HepG2 (cell line): ENCODE results near the gene ATG13. TPM values are rescaled to one million over a fixed set of nuclear protein-coding genes. Genes with fewer than 3 reads are reported as not detected.

Experiments
- ATAC-seq: fragments of 200-7000 bp; cut with Tn5 transposase; 3 replicates; pipeline ENCODE4 v1.9.1; 2020; ENCODE audit warnings: mild to moderate bottlenecking, moderate library complexity
- BruUV-seq: library from RNA; stranded (reverse); fragments of 400-500 nt; replicated peaks from 2 replicates; lab custom pipeline; 2021; lab: Mats Ljungman, UMichigan
- CTCF ChIA-PET: fragments of 300-600 bp; formaldehyde crosslinking; extraction: SDS; loops from one replicate; lab custom pipeline; 2021; ENCODE audit warnings: low total read pairs, inconsistent platforms, low intra/inter-chr PET ratio; lab: Yijun Ruan, JAX
- POLR2A ChIA-PET: fragments of 350-600 bp; sonication (Branson Sonifier 250); formaldehyde crosslinking; loops from one replicate; lab custom pipeline; 2020; ENCODE audit warnings: antibody characterized with exemption, inconsistent platforms; lab: Yijun Ruan, JAX
- DNase-seq: peaks from one replicate; pipeline ENCODE4 v3.0.0-alpha.2; 2015; ENCODE audit warnings: low spot score
- FAIRE-seq: peaks from 3 replicates; lab custom pipeline; 2011; peaks lifted over from hg19 to GRCh38; lab: Jason Lieb, UNC
- H2AFZ ChIP-seq: one replicate; pipeline ENCODE4 v1.6.1; 2011; ENCODE audit warnings: low read length, inconsistent platforms
- H3K27ac ChIP-seq: fragments of 300-600 bp; 3 replicates; pipeline ENCODE4 v1.8.0; 2011; ENCODE audit warnings: mixed run types, mild to moderate bottlenecking, mixed read lengths, low read length, inconsistent platforms; ENCODE audit not compliant: insufficient read depth; ENCODE audit errors: extremely low read length
- H3K27me3 ChIP-seq, 2 experiments: fragments of 200-600 bp in 1 of 2; 2 replicates in 1 of 2; 3 replicates in 1 of 2; pipeline versions ENCODE4 v1.6.0 to v1.8.0; 2011; ENCODE audit warnings: low read length in 2 of 2, mild to moderate bottlenecking in 2 of 2, moderate library complexity in 2 of 2, inconsistent platforms in 1 of 2; ENCODE audit not compliant: insufficient read depth in 2 of 2, control insufficient read depth in 1 of 2
- H3K36me3 ChIP-seq, 2 experiments: fragments of 200-600 bp in 1 of 2; replicated peaks in 1 of 2; 2 replicates in 1 of 2; 3 replicates in 1 of 2; pipeline versions ENCODE4 v1.5.1 to v1.8.0; 2011; ENCODE audit warnings: low read length in 2 of 2, inconsistent platforms in 1 of 2; ENCODE audit not compliant: insufficient read depth in 2 of 2, control insufficient read depth in 1 of 2
- H3K4me1 ChIP-seq: 2 replicates; pipeline ENCODE4 v1.5.1; 2012; ENCODE audit warnings: low read length, inconsistent platforms; ENCODE audit not compliant: insufficient read depth
- H3K4me2 ChIP-seq: 2 replicates; pipeline ENCODE4 v1.6.0; 2011; ENCODE audit warnings: low read depth, low read length, inconsistent platforms
- H3K4me3 ChIP-seq, 3 experiments: fragments of 200-600 bp in 1 of 3; sonication (generic), shearing (Covaris generic) in 1 of 3; replicated peaks in 1 of 3; 2 replicates each; pipeline ENCODE4 v1.5.1; 2011 to 2016; ENCODE audit warnings: low read length in 3 of 3, inconsistent platforms in 2 of 3, low read depth in 2 of 3, mild to moderate bottlenecking in 2 of 3, control low read depth in 1 of 3, mixed read lengths in 1 of 3; ENCODE audit not compliant: insufficient read depth in 1 of 3
- H3K79me2 ChIP-seq: one replicate; pipeline ENCODE4 v1.6.1; 2011; ENCODE audit warnings: low read length, inconsistent platforms; ENCODE audit not compliant: insufficient read depth
- H3K9ac ChIP-seq: 2 replicates; pipeline ENCODE4 v1.6.0; 2011; ENCODE audit warnings: mild to moderate bottlenecking, low read depth, low read length, inconsistent platforms; ENCODE audit not compliant: insufficient read depth
- H3K9me3 ChIP-seq: 2 replicates; pipeline ENCODE4 v1.5.1; 2012; ENCODE audit warnings: mild to moderate bottlenecking, low read length
- H4K20me1 ChIP-seq: 2 replicates; pipeline ENCODE4 v1.6.0; 2011; ENCODE audit warnings: inconsistent platforms, mild to moderate bottlenecking, low read length, moderate library complexity; ENCODE audit not compliant: insufficient read depth
- CSRNP2 ChIP-seq: sonication (generic); formaldehyde crosslinking; conservative IDR thresholded peaks from 2 replicates; pipeline ENCODE4 v1.8.0; 2022; ENCODE audit warnings: low read depth, missing genetic modification reagents
- NRL ChIP-seq: sonication (generic); formaldehyde crosslinking; IDR thresholded peaks from 2 replicates; pipeline ENCODE4 v1.5.0; 2020; ENCODE audit warnings: missing genetic modification reagents, mild to moderate bottlenecking, moderate library complexity, borderline replicate concordance
- PATZ1 ChIP-seq: sonication (generic); formaldehyde crosslinking; IDR thresholded peaks from 2 replicates; pipeline ENCODE4 v1.4.0; 2020; ENCODE audit warnings: missing genetic modification reagents
- PAWR ChIP-seq: sonication (generic); formaldehyde crosslinking; IDR thresholded peaks from 2 replicates; pipeline ENCODE4 v1.4.0; 2020; ENCODE audit warnings: missing genetic modification reagents, mild to moderate bottlenecking, borderline replicate concordance
- RBM39 ChIP-seq: fragments of 200-400 bp; formaldehyde crosslinking; IDR thresholded peaks from one replicate; pipeline ENCODE4 v1.6.1; 2018; ENCODE audit warnings: antibody characterized with exemption, mild to moderate bottlenecking, low read depth, low read length; ENCODE audit not compliant: poor library complexity, severe bottlenecking
- TEAD2 ChIP-seq: sonication (generic); formaldehyde crosslinking; IDR thresholded peaks from 2 replicates; pipeline ENCODE4 v1.9.0; 2021; ENCODE audit warnings: missing genetic modification reagents
- THAP9 ChIP-seq: sonication (generic); formaldehyde crosslinking; IDR thresholded peaks from 2 replicates; pipeline ENCODE4; 2020; ENCODE audit warnings: missing genetic modification reagents, mild to moderate bottlenecking, borderline replicate concordance
- ZBTB1 ChIP-seq: sonication (generic); formaldehyde crosslinking; IDR thresholded peaks from 2 replicates; pipeline ENCODE4 v1.4.0; 2020; ENCODE audit warnings: missing genetic modification reagents, borderline replicate concordance
- ZNF710 ChIP-seq: sonication (generic); formaldehyde crosslinking; IDR thresholded peaks from 2 replicates; pipeline ENCODE4 v1.5.0; 2020; ENCODE audit warnings: mild to moderate bottlenecking, missing genetic modification reagents, borderline replicate concordance
- WGBS: methylation state at CpG from one replicate; pipeline ENCODE4 v1.1.6; 2017; ENCODE audit warnings: low lambda C conversion rate; 5-methylcytosine and 5-hydroxymethylcytosine counted together
- in situ Hi-C: cut with HindIII; loops from 2 replicates; pipeline ENCODE4 v1.10.0; 2017; ENCODE audit warnings: low pct_unique_long_range_greater_than_20kb; ENCODE audit not compliant: extremely low pct_ligation_motif_present
- intact Hi-C: fragments of 100-400 bp; cut with micrococcal nuclease; formaldehyde crosslinking; loops from one replicate; pipeline ENCODE4 v1.10.0; 2022; ENCODE audit not compliant: unreplicated experiment
- polyA plus RNA-seq, 8 experiments: library from polyadenylated mRNA; depleted of rRNA in 3 of 8; stranded (reverse) in 7 of 8; unstranded in 1 of 8; fragments of >200 nt; fragmentation: Illumina TruSeq in 4 of 8; extraction: Trizol in 4 of 8; gene quantifications; 2 replicates each; pipeline versions ENCODE4 v1.2.1 to v1.2.3, GENCODE V29; 2011 to 2016; ENCODE audit warnings: low read depth in 4 of 8, missing spikeins in 1 of 8, mixed read lengths in 1 of 8; ENCODE audit not compliant: insufficient read depth in 1 of 8
- total RNA-seq, 5 experiments: library from RNA; depleted of rRNA; stranded (reverse); fragments of >200 nt; fragmentation: Illumina TruSeq; extraction: Trizol; gene quantifications; 2 replicates each; pipeline ENCODE4 v1.2.3, GENCODE V29; 2016; ENCODE audit warnings: low read depth in 1 of 5

ATG13 gene
- total and polyA plus RNA-seq, 2 of the 13 experiments (the other 11 are each of a cell fraction or from before 2014, with no cell fraction given) = 55.0 to 77.3 TPM

GRCh38 chr11:46666516-46666915 lies 49.2 kb downstream of the ATG13 start:
- WGBS = 92% methylated on average over 5 of the region's 5 CpGs
- H3K27ac ChIP-seq = no peak overlapping the region
- no peak overlapping the region for H3K4me2 ChIP-seq
- no peaks in the 10 kb centered on the region for H3K4me1 ChIP-seq
- H3K4me3 ChIP-seq = no peak overlapping the region
- no peak overlapping the region for H3K9ac ChIP-seq
- in situ Hi-C loops (no loop called here), intact Hi-C loops (no loop called here)
- ChIA-PET POLR2A (no interaction called here), CTCF (no interaction called here)
- peaks cover 40 to 87% of the 10 kb centered on the region in 2 experiments for H3K36me3 ChIP-seq
- no peaks in the 10 kb centered on the region for H3K9me3 ChIP-seq
- ATAC-seq = no peak
- TF ChIP-seq RBM39 (no peak), ZBTB1 (CRISPR knock-in tag) (no peak), CSRNP2 (CRISPR knock-in tag) (no peak)
- no peaks in the 10 kb centered on the region for H3K79me2 ChIP-seq
- H3K27me3 ChIP-seq = no peaks in the 10 kb centered on the region
- BruUV-seq = no TSS peak
- no peak for DNase-seq
- H4K20me1 ChIP-seq = no peaks in the 10 kb centered on the region
- no peak overlapping the region for H2AFZ ChIP-seq
- no peak for FAIRE-seq

GRCh38 chr11:46667043-46667481 lies 49.7 kb downstream of the ATG13 start:
- Histone ChIP-seq H3K27ac (no peak overlapping the region), H3K9ac (no peak overlapping the region), H3K27me3 (no peaks in the 10 kb centered on the region), H3K4me1 (no peaks in the 10 kb centered on the region), H2AFZ (no peak overlapping the region), H4K20me1 (no peaks in the 10 kb centered on the region), H3K36me3 (peaks cover 44 to 87% of the 10 kb centered on the region in 2 experiments), H3K79me2 (no peaks in the 10 kb centered on the region), H3K9me3 (no peaks in the 10 kb centered on the region), H3K4me2 (no peak overlapping the region), H3K4me3 (no peak overlapping the region)
- no peak for FAIRE-seq
- intact Hi-C loops = no loop called here
- ChIA-PET CTCF (no interaction called here), POLR2A (no interaction called here)
- no peak for DNase-seq
- no TSS peak for BruUV-seq
- WGBS = 98% methylated on average over 2 of the region's 2 CpGs
- no peak for ATAC-seq
- in situ Hi-C loops = no loop called here
- no peak for TF ChIP-seq PAWR (CRISPR knock-in tag)
- TF ChIP-seq THAP9 = no peak
- TF ChIP-seq NRL (CRISPR knock-in tag) = no peak
- TF ChIP-seq PATZ1 (CRISPR knock-in tag) = no peak
- no peak for TF ChIP-seq ZNF710
- no peak for TF ChIP-seq TEAD2 (CRISPR knock-in tag)
